ENCODE measurements around the gene POU5F2. TPM values are rescaled to one million over a fixed set of nuclear protein-coding genes. Genes with fewer than 3 reads are reported as not detected.

POU5F2 gene
- total and polyA plus RNA-seq, 2 of the 8 experiments (the other 6 are each of a cell fraction or from before 2014, with no cell fraction given) = 0.06 to 0.08 TPM

GRCh38 chr5:93723005-93723404, 18.4 kb downstream of the POU5F2 start:
- Histone ChIP-seq H3K27ac (ENCODE audit: low read depth, low read length) (no peak overlapping the region), H4K8ac (ENCODE audit: extremely low read depth, insufficient read depth, low read length) (no peak overlapping the region), H2BK5ac (ENCODE audit: low read depth, low read length) (no peak overlapping the region), H2BK12ac (ENCODE audit: low read depth, low read length) (no peak overlapping the region; the same call in 1 of the 2 replicates), H4K5ac (ENCODE audit: insufficient read length, low read depth, low read length) (no peak overlapping the region), H3K9me3 (ENCODE audit: insufficient read depth in 2 of 2, low read depth in 1 of 2, low read length in 1 of 2) (no peaks in the 10 kb centered on the region), H3K27me3 (replicated peaks in 1 of 4; ENCODE audit: control insufficient read depth in 3 of 4, extremely low read depth in 1 of 4, insufficient read depth in 3 of 4, low read length in 3 of 4) (no peaks in the 10 kb centered on the region), H3K4me1 (replicated peaks in 1 of 4; ENCODE audit: control insufficient read depth in 3 of 4, insufficient read depth in 4 of 4, low read length in 3 of 4) (peaks cover 0 to 9% (median 0%) of the 10 kb centered on the region in 4 experiments; a peak in 1 of 7 replicates), H3K23ac (ENCODE audit: insufficient read length) (no peak overlapping the region), H3K56ac (replicated peaks; ENCODE audit: insufficient read length, low read depth, low read length) (no peak overlapping the region), H2AFZ (ENCODE audit: low read length) (no peak overlapping the region), H3K4ac (replicated peaks; ENCODE audit: insufficient read length, low read depth, low read length) (no peak overlapping the region), H2BK120ac (replicated peaks; ENCODE audit: low read depth, low read length) (no peak overlapping the region), H3K14ac (ENCODE audit: insufficient read length) (no peak overlapping the region), H3K36me3 (ENCODE audit: control insufficient read depth in 2 of 4, insufficient read depth in 4 of 4, low read length in 3 of 4) (no peaks in the 10 kb centered on the region), H3K9ac (replicated peaks in 1 of 4; ENCODE audit: extremely low read depth in 1 of 4, low read depth in 3 of 4, low read length in 3 of 4) (no peak overlapping the region), H2BK20ac (ENCODE audit: low read length) (no peak overlapping the region), H4K91ac (replicated peaks; ENCODE audit: insufficient read length, low read length) (no peak overlapping the region), H2BK15ac (ENCODE audit: low read length) (no peak overlapping the region), H3K4me3 (ENCODE audit: extremely low read depth in 1 of 4, insufficient read depth in 2 of 4, low read depth in 3 of 4, low read length in 4 of 4) (no peak overlapping the region), H3K18ac (ENCODE audit: extremely low read depth, low read length) (no peak overlapping the region), H3K4me2 (ENCODE audit: insufficient read depth in 1 of 2, low read depth in 2 of 2, low read length in 2 of 2) (no peak overlapping the region), H3K79me2 (ENCODE audit: control insufficient read depth in 1 of 2, insufficient read depth in 2 of 2, low read length in 2 of 2) (no peaks in the 10 kb centered on the region), H3K79me1 (ENCODE audit: low read depth, low read length) (no peaks in the 10 kb centered on the region), H3K23me2 (ENCODE audit: low read depth, low read length) (no peaks in the 10 kb centered on the region), H2AK5ac (ENCODE audit: low read depth, low read length) (no peak overlapping the region), H4K20me1 (replicated peaks in 1 of 2; ENCODE audit: control insufficient read depth in 1 of 2, insufficient read depth in 2 of 2, low read length in 2 of 2) (no peaks in the 10 kb centered on the region)
- POLR2A ChIA-PET (ENCODE audit: partially characterized antibody) = no interaction called here
- FAIRE-seq (no peak), DNase-seq (ENCODE audit: low read depth in 1 of 2, low spot score in 2 of 2) (no peak)
- TF ChIP-seq TAF7 (optimal IDR thresholded peaks at IDR 0.05; ENCODE audit: borderline replicate concordance, low read depth, low read length) = no peak
- TF ChIP-seq TAF1 (IDR thresholded peaks at IDR 0.05; ENCODE audit: low read depth, low read length) = no peak
- no peak for TF ChIP-seq POLR2A (IDR thresholded peaks at IDR 0.05; ENCODE audit: control extremely low read depth in 1 of 2, low read depth in 2 of 2, low read length in 2 of 2)
- TF ChIP-seq CHD2 (IDR thresholded peaks at IDR 0.05; ENCODE audit: low read length) = no peak
- TF ChIP-seq CTCF (IDR thresholded peaks at IDR 0.05; ENCODE audit: control extremely low read depth in 1 of 3, insufficient read depth in 1 of 3, low read depth in 1 of 3, low read length in 3 of 3) = no peak
- no peak for TF ChIP-seq TCF12 (IDR thresholded peaks at IDR 0.05; ENCODE audit: low read depth, low read length)
- CTCF ChIA-PET (ENCODE audit: partially characterized antibody) = interaction anchor here (0.7 to 3.1 kb wide), 6 partner anchors 9 to 128 kb away, joined by 3 to 11 read pairs (median 3); partner anchors contain the start of gene POU5F2
